Eye (tissue), 1 donor: Measurements from ENCODE around the gene GATA5.

Experiments used
- DNase-seq: peaks from one replicate; pipeline ENCODE4 v3.0.0-alpha.2; 2015

GATA5 gene

GRCh38 chr20:62452475-62453095 lies 23.2 kb downstream of the GATA5 start:
- DNase-seq = no peak

- no peak for DNase-seq
Observed at GRCh38 chr20:62451970-62452369, 23.8 kb downstream of the GATA5 start.

- DNase-seq = no peak
Observed at GRCh38 chr20:62451156-62451767, 24.5 kb downstream of the GATA5 start.

- DNase-seq = no peak
Observed at GRCh38 chr20:62449951-62450691, 25.7 kb downstream of the GATA5 start.

GRCh38 chr20:62448788-62449187 lies 27.0 kb downstream of the GATA5 start:
- DNase-seq = no peak

GRCh38 chr20:62448038-62448437 lies 27.8 kb downstream of the GATA5 start:
- no peak for DNase-seq

GRCh38 chr20:62446888-62447869 lies 28.6 kb downstream of the GATA5 start:
- peak; percentile 68 for DNase-seq

GRCh38 chr20:62446481-62446880 lies 29.3 kb downstream of the GATA5 start:
- no peak for DNase-seq

- DNase-seq = no peak
Observed at GRCh38 chr20:62445553-62446340, 30.0 kb downstream of the GATA5 start.

- no peak for DNase-seq
Observed at GRCh38 chr20:62444286-62444685, 31.5 kb downstream of the GATA5 start.

GRCh38 chr20:62441987-62442539 lies 33.7 kb downstream of the GATA5 start:
- no peak for DNase-seq

- DNase-seq = no peak
Observed at GRCh38 chr20:62439218-62439617, 36.6 kb downstream of the GATA5 start.

- DNase-seq = no peak
Observed at GRCh38 chr20:62437927-62438326, 37.9 kb downstream of the GATA5 start.

GRCh38 chr20:62437496-62437895 lies 38.3 kb downstream of the GATA5 start:
- no peak for DNase-seq

- DNase-seq = no peak
Observed at GRCh38 chr20:62436692-62437091, 39.1 kb downstream of the GATA5 start.

- DNase-seq = no peak
Observed at GRCh38 chr20:62433658-62434497, 41.9 kb downstream of the GATA5 start.

- DNase-seq = no peak
Observed at GRCh38 chr20:62430866-62431447, 44.8 kb downstream of the GATA5 start.

- DNase-seq = no peak
Observed at GRCh38 chr20:62430311-62430853, 45.4 kb downstream of the GATA5 start.

GRCh38 chr20:62429455-62430310 lies 46.1 kb downstream of the GATA5 start:
- no peak for DNase-seq
